H7 (cell line): ENCODE measurements around the gene F11. TPM values are rescaled to one million over a fixed set of nuclear protein-coding genes. Genes with fewer than 3 reads are reported as not detected.
A peak's percentile ranks its signal among the peaks of the same experiment; 100 is the strongest.
"Not testable (repeated sequence)": the region's sequence is repeated elsewhere in the genome, so short reads cannot be mapped to it uniquely, and the experiment has no call there.

Experiments used
- DNase-seq: peaks from one replicate; pipeline ENCODE4 v3.0.0; 2012
- H3K27me3 ChIP-seq: 2 replicates; pipeline ENCODE4 v1.6.0; 2011; ENCODE audit warnings: mild to moderate bottlenecking, low read length; ENCODE audit not compliant: control insufficient read depth, insufficient read depth
- H3K36me3 ChIP-seq: replicated peaks from 2 replicates; pipeline ENCODE4 v1.5.1; 2011; ENCODE audit warnings: low read length; ENCODE audit not compliant: control insufficient read depth, insufficient read depth
- H3K4me3 ChIP-seq: 2 replicates; pipeline ENCODE4 v1.5.1; 2011; ENCODE audit warnings: low read depth, mild to moderate bottlenecking, control low read depth, low read length, moderate library complexity; ENCODE audit not compliant: insufficient read depth
- total RNA-seq: library from RNA; depleted of rRNA; stranded (reverse); fragments of >200 nt; shearing (Covaris generic); gene quantifications from 2 replicates; pipeline ENCODE4 v1.2.3, GENCODE V29; 2014

The F11 gene
- total RNA-seq, 1 experiment from 2014 or later, result 0.28 TPM

GRCh38 chr4:186241616-186242015 lies 24.4 kb upstream of the F11 start:
- H3K27me3 ChIP-seq, result no peaks in the 10 kb centered on the region
- no peak overlapping the region for H3K4me3 ChIP-seq
- no peak for DNase-seq
- no peaks in the 10 kb centered on the region for H3K36me3 ChIP-seq

DNA sequence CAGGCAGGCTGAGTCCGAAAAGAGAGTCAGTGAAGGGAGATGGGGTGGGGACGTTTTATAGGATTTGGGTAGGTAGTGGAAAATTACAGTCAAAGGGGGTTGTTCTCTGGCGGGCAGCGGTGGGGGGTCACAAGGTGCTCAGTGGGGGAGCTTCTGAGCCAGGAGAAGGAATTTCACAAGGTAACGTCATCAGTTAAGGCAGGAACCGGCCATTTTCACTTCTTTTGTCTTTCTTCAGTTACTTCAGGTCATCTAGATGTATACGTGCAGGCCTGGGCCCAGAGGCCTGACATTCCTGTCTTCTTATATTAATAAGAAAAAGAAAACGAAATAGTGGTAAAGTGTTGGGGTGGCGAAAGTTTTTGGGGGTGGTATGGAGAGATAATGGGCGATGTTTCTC lies 24.0 kb upstream of the F11 start:
- not testable (repeated sequence) for DNase-seq, H3K4me3 ChIP-seq, H3K27me3 ChIP-seq, H3K36me3 ChIP-seq

- peak overlapping the region; percentile 21 for H3K4me3 ChIP-seq
These were observed 22.7 kb upstream of the F11 start for GRCh38 chr4:186243331-186243730.

DNA sequence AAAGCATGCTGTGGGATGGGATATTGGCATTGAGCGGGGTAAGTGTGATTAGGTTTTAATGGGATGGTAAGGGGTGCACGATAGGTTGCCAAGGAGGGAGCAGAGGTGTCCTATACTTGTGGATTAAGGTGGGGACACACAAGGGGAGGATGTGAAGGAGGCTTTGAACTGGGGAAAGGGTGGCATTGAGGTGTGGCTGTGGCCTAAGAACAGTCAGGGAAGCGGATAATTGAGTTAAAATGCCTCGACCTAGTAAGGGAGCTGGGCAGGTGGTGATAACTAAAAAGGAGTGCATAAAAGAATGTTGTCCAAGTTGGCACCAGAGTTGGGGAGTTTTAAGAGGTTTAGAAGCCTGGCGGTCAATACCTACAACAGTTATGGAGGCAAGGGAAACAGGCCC lies 21.2 kb upstream of the F11 start:
- no peak for DNase-seq
- peak overlapping the region; percentile 53 for H3K4me3 ChIP-seq
- H3K36me3 ChIP-seq, result no peaks in the 10 kb centered on the region
- no peaks in the 10 kb centered on the region for H3K27me3 ChIP-seq

More at GRCh38 chr4:186243331-186243730, 22.7 kb upstream of the F11 start:
- DNase-seq, result no peak
- H3K36me3 ChIP-seq, result no peaks in the 10 kb centered on the region
- H3K27me3 ChIP-seq, result no peaks in the 10 kb centered on the region

GRCh38 chr4:186247062-186247752 lies 18.8 kb upstream of the F11 start:
- DNase-seq, H3K27me3 ChIP-seq, H3K36me3 ChIP-seq: not testable (repeated sequence)
- H3K4me3 ChIP-seq, result peak overlapping the region; percentile 55

DNA sequence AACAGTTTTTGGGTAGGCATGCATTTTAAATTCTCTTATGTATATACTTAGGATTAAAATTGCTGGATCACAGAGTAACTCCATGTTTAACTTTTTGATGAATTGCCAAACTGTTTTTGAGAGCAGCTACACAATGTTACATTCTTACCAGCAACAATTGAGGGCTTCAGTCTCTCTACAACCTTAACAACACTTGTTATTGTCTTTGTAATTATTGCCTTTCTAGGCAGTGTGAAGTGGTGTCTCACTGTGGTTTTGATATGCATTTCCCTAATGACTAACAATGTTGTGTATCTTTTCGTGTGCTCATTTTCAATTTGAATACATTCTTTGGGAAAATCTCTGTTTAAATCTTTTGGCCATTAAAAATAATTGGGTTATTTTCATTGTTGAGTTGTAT lies 17.3 kb upstream of the F11 start:
- Histone ChIP-seq H3K36me3 (no peaks in the 10 kb centered on the region), H3K4me3 (no peak overlapping the region), H3K27me3 (no peaks in the 10 kb centered on the region)
- DNase-seq, result no peak

DNA sequence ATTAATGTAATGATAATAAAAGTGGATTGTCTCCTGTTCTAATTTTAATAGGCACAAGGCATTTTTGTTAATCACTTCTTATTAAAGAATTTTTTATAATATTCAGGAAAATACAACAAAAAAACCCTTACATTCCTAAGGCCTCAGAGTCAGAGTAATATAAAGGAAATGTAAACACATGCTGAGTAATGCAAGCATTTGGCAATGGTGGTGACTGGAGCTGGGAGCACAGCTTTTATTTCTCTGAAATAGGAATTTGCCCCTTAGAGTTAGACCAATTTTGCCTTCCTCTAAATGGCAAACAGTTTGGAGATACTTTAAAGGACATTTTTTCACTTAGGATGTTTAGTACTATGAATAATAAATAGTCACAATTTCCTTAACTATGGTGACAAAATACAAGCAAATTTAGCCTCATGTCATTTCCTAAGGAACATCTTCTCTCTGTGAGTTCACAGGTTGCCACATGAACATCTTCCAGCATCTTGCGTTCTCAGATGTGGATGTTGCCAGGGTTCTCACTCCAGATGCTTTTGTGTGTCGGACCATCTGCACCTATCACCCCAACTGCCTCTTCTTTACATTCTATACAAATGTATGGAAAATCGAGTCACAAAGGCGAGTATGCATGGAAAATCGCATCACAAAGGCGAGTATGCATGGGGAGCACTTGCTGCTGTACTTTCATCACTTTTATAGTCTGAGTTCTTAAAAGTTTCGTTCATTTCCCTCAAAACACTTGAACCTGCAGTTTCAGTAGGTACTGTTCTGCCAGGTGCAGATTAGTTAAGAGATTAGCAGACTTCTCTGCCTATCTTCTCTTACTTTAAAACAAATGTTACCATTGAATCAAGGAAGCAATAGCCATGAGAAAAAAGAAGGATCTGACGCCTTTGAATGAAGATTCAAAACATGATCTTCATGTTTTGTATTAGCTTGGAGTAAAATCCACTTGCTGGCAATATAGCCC lies 15.9 kb upstream of the F11 start:
- Histone ChIP-seq H3K36me3 (no peaks in the 10 kb centered on the region), H3K4me3 (no peak overlapping the region), H3K27me3 (no peaks in the 10 kb centered on the region)
- DNase-seq, result peak; percentile 46

DNA sequence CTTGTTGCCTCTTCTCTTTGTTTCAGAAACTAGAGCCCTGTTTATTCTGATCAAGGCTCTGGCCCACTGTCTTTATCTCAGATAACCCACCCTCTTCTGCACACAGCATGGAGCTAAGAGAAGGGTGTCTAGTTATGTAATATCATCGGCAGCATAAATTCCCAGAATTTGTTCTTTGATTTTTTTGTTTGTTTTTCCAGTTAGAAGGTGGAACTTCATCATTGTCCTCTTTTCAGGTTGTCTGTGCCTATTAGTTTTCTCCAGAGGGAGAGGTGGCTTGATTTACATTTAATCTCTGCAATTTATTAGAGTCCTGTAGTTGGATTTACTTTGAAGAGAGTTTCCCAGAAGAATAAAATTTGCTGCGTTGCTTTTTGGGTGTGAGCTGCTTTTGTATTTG lies 15.2 kb upstream of the F11 start:
- DNase-seq, result no peak
- no peaks in the 10 kb centered on the region for H3K36me3 ChIP-seq
- no peaks in the 10 kb centered on the region for H3K27me3 ChIP-seq
- no peak overlapping the region for H3K4me3 ChIP-seq

DNA sequence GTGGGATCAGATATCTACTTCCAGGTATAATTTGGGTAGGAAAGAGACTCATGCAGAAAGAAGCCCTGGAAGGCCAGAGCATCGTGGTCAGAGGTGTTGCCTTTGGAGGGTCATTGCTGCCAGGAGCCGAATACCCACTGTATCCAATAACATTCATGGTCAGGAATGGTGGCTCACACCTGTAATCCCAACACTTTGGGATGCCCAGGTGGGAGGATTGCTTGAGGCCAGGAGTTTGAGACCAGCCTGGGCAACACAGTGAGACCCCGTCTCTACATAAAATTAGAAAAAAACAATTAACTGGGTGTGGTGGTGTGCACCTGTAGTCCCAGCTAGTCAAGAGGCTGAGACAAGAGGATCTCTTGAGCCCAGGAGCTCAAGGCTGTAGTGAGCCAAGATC lies 10.9 kb upstream of the F11 start:
- Histone ChIP-seq H3K4me3 (no peak overlapping the region), H3K36me3 (no peaks in the 10 kb centered on the region; the same call in 1 of the 2 replicates), H3K27me3 (no peaks in the 10 kb centered on the region)
- DNase-seq, result no peak

GRCh38 chr4:186258216-186258811 lies 7.7 kb upstream of the F11 start:
- Histone ChIP-seq H3K27me3 (no peaks in the 10 kb centered on the region), H3K4me3 (no peak overlapping the region), H3K36me3 (no peaks in the 10 kb centered on the region; the same call in 1 of the 2 replicates)
- DNase-seq, result no peak

DNA sequence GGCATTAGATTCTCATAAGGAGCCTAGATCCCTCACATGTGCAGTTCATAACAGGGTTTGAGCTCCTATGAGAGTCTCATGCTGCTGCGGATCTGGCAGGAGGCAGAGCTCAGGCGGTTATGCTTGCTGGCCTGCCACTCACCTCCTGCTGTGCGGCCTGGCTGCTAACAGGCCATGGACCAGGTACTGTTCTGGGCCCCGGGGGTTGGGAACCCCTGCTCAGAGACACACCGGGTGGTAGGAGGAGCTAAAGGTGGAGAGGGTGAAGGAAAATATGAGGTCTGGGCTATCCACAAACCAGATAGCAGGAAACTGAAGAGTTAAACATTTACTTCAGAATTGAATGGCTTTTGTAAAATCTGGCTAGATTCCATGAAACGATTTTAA lies 5.9 kb upstream of the F11 start:
- Histone ChIP-seq H3K4me3 (no peak overlapping the region), H3K27me3 (no peaks in the 10 kb centered on the region), H3K36me3 (no peaks in the 10 kb centered on the region; the same call in 1 of the 2 replicates)
- no peak for DNase-seq

DNA sequence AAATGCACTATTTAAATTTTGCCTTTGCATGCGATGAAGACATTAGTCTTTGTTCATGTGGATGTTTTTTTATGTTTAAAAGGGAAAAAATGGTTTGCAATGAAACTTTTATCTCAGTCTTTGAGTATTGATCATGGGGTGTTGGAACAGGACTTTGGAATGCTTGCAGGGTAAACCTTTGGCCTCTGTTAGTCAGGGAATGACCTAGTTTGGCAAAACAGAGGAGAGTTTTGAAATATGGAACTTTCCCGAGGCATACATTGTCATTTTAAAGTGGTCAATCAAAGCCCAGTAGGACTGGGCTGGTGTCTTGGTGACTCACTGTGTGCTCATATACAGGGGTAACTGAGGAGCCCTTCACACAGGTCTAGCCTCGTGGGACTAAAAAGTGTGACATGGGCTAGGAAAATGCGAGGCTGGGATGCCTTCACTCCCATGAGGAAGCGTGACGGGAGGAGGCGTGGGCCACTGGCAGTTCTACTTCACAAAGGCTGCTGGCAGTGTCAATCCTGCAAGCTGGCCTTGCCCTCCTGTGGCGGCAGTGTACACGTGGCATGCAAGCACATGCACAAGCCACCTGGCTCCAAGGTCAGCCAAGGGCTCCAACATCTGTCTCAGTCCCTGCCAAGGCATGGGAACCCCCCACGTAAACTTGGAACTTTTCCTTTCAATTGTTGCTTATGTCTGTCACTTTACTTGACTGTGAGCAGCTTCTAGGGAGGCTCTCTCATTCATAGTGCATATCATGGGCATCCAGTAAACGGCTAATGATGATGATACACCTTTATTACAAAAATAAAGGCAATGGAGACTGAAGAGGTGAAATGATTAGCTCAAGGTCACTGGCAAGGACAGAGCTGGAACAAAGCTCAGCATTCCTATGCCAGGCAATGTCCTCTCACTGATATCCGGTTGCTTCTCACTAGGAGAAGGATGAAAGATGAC lies 5.2 kb upstream of the F11 start:
- Histone ChIP-seq H3K4me3 (no peak overlapping the region), H3K36me3 (no peaks in the 10 kb centered on the region; the same call in 1 of the 2 replicates), H3K27me3 (no peaks in the 10 kb centered on the region)
- no peak for DNase-seq

DNA sequence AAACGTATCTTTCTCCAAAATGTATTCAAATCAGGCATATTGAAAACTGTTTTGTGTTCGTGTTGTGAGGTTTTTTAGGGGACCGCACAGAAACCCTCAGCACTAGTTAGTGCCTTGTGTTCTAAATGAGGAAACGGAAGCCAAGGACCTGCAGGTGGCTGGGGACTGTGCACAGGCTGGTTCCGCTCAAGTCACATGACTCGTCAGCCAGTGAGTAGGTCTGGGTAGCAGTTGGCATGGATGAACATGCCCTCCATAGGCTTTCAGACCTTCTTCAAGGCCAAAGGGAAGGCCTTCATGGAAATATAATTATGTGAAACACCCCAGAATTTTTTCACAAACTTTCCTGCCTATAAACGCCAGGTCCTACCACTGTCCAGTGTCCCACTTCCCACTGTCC lies 1.3 kb upstream of the F11 start:
- H3K36me3 ChIP-seq, result no peaks in the 10 kb centered on the region
- no peaks in the 10 kb centered on the region for H3K27me3 ChIP-seq
- H3K4me3 ChIP-seq, result no peak overlapping the region
- no peak for DNase-seq

- not testable (repeated sequence) for H3K4me3 ChIP-seq, DNase-seq, H3K36me3 ChIP-seq, H3K27me3 ChIP-seq
These were observed 739 bp upstream of the F11 start for GRCh38 chr4:186265250-186265649.
